Inflammatory macrophage treated with lipopolysaccharide for 4 hours (primary cell): ENCODE data around the gene TEX35.
"Not testable (repeated sequence)": the region's sequence is repeated elsewhere in the genome, so short reads cannot be mapped to it uniquely, and the experiment has no call there.

Experiments
- DNase-seq: peaks from one replicate; pipeline ENCODE4 v3.0.0-alpha.2; 2020

The TEX35 gene

DNA sequence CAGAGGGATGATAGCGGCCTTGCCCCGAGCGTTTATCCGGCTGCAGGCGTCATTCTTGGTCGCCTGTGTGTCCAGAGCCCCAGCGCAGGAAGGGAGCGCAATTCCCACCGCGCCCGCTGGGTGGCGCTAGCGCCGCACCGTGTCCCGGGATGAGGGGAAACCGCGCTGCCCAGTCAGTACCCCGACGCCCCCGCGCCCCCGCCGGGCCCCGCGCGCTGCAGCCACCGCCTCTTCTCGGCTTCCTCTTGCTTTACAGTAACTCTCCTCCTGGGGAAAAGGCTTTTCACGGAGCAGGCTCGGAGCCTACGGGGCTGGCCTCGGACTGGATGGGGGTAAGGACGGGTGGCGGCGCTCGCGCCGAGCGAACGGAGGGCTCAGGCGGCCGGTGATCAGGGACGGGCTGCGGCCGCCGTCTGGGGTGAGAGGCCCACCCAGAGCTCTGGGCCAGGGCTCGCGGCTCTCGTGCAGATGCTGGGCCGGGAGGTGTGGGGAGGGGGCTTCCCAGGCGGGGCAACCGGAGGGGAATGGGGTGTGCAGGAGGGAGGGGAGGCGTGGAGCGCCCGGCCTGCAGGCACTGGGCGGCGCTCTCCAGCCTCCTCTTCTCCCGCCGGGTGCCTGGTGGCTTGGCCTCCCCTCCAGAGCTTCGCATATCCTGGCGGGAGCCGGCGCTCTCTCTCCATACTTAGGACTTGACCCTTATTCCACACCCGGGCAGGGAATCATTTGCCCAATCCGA, 29.8 kb downstream of the TEX35 start:
- DNase-seq, result peak; percentile 87

DNA sequence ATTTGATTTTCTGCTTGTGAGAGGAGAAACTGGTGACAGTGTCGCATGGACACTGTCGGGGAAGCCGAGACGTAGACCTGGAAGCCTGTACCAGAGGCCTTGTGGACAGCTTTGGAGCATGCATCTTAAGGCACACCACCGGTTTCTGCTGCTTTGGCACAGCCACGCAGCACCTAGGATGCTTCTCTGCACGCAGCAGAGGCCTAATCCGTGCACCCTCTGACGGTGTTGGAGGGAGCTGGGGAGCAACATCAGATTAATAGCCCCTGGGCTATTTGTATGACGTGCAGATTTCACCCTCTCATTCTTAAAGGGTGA, 30.3 kb downstream of the TEX35 start:
- no peak for DNase-seq

DNA sequence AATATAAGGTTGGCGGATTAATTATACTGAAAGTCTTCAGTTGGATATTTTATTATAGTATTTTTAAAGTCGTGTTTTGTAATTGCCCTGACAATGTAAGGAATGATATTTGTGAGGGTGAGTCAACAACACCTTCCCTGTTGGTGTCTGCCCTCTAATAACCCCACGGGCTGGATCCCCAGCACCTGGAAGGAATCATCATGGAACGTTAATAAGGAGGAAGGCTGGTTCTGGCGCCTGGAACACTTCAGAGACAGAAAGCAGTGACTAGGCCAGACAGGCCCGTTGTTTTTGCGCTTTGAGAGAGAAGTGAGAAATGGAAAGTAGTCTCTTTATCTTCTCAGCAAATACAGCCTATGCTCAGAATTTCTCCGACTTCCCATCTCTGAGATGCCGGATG, 31.6 kb downstream of the TEX35 start:
- DNase-seq, result no peak

DNA sequence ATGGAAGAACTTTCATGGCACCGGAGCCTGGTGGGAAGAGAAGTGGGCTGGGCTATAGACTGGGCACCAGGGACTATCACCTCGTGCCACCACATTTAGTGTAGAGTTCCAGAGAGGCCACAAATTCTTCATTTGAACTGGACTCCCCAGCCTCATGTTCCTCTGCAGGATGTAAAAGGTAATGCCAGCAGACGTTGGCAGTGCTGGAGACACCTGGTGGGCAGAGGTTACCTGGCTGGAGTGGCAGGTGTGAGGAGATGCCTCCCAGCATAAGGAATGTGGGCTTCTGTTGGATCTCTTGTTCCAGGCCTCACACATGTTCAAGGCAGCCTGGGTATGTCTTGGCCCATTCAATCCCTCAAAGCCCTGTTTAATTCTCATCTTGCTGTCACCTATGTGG, 35.2 kb downstream of the TEX35 start:
- DNase-seq, result no peak

DNA sequence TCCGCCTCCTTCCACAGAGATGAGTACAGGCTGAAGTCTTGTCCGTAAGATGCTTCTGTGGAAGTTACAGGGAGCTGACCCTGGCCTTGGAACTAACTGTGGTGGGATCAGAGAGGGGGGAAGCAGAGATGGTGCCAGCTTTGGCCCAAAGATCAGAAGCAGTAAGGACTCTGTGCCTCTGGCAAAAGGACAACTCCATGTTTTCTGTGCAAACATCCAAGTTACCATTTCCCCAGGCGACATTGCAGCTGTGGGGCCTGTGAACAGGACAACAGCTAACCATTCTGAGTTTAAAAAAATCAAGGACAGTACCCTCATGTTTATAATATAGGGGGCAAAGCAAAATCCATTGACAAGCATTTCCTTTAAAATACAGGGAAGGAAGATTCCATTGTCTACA, 38.4 kb downstream of the TEX35 start:
- DNase-seq, result no peak

DNA sequence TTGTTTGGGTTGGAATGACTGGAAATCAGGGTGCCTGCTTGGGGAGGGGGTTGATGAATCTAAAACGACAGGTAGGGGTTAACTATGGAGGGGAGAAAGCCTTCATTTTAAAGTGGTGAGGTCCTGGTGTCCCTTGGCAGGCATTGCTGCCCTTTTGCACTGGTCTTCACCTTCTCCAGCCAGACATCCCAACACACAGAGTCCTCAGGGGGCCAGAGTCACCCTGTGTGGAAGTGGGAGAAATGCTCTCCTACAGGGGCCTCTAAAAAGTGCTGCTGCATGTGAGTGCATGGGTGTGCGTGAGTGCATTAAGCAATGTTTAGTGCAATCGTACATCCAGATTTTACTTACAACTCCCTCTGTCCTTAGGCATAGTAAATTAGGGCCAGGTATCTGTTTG, 39.0 kb downstream of the TEX35 start:
- no peak for DNase-seq

DNA sequence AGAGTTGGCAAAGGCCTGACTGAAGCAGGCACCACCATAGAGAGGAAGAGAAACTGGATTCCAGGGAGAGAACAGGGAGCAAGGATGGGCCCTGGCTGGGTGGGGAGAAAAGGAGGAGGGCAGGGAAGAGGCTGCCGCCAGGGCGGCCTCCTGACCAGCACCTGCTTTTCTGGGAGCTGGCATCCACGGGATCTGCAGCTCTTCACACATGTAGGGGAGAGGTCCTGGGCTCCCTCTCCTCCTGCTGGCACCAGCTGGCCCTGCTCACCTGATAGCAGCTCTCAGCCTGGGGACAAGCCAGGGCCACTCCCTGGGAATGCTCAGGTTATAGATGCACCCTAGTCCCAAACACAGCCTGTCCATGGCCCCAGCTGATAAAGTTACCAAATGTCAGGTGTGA, 39.9 kb downstream of the TEX35 start:
- no peak for DNase-seq

DNA sequence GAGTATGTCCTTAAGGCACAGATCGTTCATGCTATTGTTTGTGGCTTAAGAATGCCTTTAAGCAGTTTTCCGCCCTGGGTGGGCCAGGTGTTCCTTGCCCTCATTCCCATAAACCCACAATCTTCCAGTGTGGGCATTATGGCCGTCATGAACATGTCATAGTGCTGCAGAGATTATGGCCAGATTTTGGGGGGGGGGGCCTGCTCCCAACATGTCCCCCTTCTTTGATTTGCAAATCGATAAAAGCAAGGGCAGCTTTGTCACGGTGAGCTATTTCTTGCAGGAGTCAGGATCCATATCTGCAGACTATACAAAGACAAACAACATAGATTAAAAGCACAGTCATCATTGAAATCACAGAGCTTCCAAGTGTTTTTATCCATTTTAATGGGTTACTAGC, 41.4 kb downstream of the TEX35 start:
- DNase-seq, result not testable (repeated sequence)

DNA sequence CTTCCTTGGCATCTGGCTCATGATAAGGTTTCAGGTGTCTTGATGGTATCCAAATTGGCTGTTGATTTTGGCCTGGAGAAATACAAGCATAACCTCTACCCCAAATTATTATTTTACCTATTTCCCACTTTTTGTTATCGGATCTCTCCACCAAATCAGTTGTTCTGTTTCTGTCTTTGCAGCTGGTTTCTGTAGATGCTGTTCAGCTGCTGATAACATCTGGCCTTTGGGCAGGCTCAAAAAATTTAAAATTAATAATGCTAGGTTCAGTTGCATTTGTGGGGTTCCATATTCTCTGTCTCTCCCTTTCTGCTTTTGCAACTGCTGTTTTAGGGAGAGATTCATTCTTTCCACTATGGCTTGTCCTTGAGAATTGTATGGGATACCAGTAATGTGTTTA, 42.7 kb downstream of the TEX35 start:
- DNase-seq, result not testable (repeated sequence)

DNA sequence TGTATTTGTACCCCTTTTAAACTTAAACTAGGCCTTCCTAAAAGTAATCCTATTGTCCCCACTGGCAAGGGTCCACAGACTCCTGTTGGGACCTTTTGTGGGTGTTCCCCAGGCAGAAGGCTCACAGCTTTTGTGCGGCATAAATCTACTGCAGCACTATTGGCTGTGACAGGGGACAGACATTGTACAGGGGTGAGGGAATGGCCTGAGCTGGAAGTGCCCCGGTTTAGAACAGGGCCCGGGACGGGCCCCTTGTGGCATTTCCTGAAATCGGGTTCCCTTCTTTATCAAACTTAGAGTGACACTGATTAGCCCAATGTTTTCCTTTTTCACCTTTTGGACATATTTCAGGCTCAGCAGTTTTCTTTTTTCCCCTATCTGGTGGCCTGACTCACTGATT, 45.9 kb downstream of the TEX35 start:
- DNase-seq, result not testable (repeated sequence)

DNA sequence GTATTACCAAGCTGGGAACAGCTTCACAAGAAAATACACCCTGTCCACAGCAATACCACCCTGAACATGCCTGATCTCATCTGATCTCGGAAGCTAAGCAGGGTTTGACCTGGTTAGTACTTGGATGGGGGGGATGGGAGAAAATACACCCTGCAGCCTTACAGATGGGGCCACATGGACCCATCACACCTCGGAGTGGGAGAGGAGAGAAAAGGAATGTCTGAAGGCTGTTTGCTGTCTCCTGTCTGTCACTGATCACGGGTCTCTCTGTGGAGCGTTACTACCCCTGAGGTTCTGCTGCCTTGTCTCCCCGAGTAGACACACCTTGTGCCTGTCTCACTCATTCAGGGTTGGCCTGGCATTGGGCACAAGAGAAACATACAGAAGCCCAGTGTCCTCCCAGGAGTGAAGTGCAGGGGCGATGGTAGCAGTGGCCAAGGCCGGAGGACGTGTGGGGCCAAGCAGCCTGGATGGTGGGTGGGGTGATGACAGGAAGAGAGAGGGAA, 48.0 kb downstream of the TEX35 start:
- DNase-seq, result no peak

DNA sequence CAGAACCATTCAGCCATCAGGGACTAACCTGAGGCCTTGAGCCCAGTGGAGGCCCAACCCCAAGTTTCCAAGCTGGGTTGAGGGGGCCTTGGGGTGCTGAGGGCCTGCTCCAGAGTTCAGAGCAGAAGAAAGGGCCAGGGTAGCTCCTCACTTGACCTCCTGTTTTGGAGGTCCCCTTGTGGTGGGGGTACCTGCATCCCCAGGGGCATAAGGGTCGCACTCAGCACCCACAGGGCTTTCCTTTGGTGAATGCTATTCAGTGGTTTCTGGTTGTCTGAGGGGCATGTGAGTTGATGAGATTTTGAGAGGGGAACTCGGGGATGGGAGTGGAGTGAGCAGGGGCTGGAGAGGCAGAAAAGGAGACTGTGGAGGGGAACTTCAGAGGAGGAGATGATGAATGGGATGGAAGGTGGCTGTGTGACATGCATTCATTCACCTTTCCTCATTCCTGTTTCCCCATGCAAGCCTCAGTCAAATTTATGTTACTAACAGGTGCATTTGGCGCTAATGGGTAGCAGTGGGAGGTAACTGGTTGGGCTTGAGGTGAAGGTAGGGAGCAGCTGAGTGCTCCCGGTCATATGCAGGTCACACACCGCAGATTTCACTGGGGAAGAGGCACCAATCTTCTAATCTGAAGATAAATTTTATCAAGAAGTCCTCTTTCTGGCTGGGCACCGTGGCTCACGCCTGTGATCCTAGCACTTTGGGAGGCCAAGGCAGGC, 50.4 kb downstream of the TEX35 start:
- DNase-seq, result no peak

DNA sequence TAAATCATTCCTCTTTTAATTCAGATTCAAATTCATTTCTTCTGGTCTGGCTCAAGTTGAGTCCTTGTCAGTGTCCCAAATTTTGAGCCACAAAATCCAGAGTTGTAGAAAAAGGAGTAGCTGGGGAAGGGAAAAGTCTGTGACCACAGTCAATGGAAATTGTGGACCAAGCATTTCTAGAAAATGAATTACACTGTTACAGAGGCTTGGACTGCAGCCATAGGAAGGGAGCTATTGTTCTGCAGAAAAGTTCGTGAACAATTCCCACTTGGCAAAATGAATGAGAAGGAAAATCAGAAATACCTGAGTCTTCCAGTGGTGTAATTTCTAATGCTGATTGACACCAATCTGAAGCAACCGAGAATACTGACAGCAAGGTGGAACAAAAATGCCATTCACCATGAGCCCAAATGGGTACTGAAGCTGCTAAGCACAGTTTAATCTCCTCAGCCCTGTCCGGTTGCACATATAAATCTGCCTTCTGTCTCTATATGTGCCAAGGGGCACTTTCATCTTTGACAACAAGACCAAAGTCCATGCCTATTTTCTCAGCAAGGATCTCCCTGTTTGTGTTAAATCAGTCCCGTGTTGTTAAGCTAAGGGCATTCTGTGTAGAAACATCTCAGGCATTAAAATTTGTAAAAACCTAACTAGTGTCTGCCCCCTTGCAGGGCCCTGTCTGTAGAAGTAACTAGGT, 51.3 kb downstream of the TEX35 start:
- no peak for DNase-seq

DNA sequence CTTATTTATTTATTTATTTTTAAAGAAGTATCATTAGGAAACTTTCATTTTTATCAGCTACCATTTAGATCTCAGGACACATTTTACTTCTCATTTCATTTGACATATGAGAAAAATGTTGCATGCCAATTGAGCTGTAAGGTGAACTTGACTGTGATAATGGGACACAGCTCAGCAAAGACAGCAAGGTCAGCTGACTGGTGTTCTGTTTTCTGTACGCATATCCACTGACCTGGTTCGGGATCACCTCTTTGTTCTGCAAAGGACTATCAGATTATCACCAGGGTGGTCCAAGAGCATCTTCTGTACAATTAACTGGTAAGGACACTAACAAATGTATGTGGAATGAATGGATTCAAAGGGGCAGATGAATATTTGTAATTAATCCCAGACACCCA, 51.9 kb downstream of the TEX35 start:
- no peak for DNase-seq

DNA sequence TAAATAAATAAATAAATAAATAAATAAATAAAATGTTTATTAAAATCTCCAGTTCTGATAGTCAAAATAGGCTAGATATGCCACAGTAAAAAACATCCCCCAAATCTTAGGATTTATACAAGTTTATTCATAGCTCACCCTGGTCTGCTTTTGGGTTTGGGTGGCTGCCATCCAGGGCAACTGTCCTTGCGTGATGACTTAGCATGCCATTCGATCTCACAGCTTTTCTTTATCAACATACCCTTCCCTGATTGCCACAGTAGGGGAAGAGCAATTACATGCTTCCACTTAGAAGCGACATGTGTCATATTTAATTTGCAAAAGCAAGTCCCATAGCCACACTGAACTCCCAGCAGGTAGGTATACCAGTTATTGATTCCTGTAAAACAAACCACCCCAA, 52.7 kb downstream of the TEX35 start:
- no peak for DNase-seq

DNA sequence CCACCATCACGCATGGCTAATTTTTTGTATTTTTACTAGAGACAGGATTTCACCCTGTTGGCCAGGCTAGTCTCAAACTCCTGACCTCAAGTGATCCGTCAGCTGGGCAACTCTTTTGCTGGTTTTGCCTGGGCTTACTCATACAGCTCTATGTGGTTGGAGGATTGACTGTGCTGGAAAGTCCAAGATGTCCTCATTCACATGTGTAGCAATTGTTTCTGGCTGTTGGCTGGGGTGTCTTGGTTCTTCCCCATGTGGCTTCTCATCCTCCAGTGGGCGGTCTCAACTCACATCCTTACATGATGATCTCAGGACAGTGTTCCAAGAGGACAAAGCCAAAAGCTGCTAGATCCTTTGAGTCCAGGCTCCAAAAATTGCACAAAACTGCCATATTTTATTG, 53.3 kb downstream of the TEX35 start:
- DNase-seq, result peak; percentile 86

DNA sequence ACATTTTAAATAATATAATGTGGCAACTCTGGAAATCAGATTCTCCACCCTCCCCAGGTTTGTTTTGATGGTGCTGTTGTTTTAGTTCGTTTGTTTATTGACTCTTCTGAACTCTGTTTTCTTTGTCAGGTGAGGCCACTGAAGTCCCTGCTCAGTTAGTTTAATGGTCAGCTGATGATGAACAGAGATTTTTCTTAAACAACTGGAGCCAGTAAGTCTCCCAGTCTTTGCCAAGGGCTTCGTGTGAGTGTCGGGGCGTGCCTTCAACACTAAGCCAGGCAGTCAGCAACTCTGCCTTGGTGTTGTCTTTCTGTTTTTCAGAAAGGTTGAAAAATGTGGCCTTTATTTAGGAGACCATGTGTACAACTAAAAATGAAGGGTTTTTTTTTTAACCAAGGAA, 58.9 kb downstream of the TEX35 start:
- no peak for DNase-seq
